Measurements from ENCODE around the gene SAMHD1. TPM values are rescaled to one million over a fixed set of nuclear protein-coding genes. Genes with fewer than 3 reads are reported as not detected.
"Not testable (repeated sequence)": the region's sequence is repeated elsewhere in the genome, so short reads cannot be mapped to it uniquely, and the experiment has no call there.

The SAMHD1 gene
- total RNA-seq, 2 experiments from 2014 or later = 222 to 229 TPM

GRCh38 chr20:36937402-36937770 lies 14.1 kb downstream of the SAMHD1 start:
- Mint-ChIP-seq H3K4me1 (peaks cover 52% of the 10 kb centered on the region), H3K36me3 (peaks cover 48% of the 10 kb centered on the region), H3K27me3 (no peaks in the 10 kb centered on the region), H3K9me3 (no peaks in the 10 kb centered on the region), H3K4me3 (no peak overlapping the region), H3K27ac (no peak overlapping the region)
- ATAC-seq (ENCODE audit: low read depth) (no peak), DNase-seq (no peak)
- POLR2A ChIA-PET = no interaction called here

GRCh38 chr20:36936761-36937401 lies 14.6 kb downstream of the SAMHD1 start:
- H3K4me1 Mint-ChIP-seq = peaks cover 52% of the 10 kb centered on the region
- H3K9me3 Mint-ChIP-seq; POLR2A ChIA-PET; H3K4me3 Mint-ChIP-seq; H3K27me3 Mint-ChIP-seq; H3K27ac Mint-ChIP-seq; ATAC-seq (ENCODE audit: low read depth): not testable (repeated sequence)
- peaks cover 51% of the 10 kb centered on the region for H3K36me3 Mint-ChIP-seq
- DNase-seq = peak; percentile 9

GRCh38 chr20:36936341-36936740 lies 15.2 kb downstream of the SAMHD1 start:
- DNase-seq = no peak
- no peak overlapping the region for H3K4me3 Mint-ChIP-seq
- H3K4me1 Mint-ChIP-seq = peaks cover 50% of the 10 kb centered on the region
- POLR2A ChIA-PET = no interaction called here
- peaks cover 48% of the 10 kb centered on the region for H3K36me3 Mint-ChIP-seq
- ATAC-seq (ENCODE audit: low read depth) = no peak
- no peaks in the 10 kb centered on the region for H3K9me3 Mint-ChIP-seq
- no peak overlapping the region for H3K27ac Mint-ChIP-seq
- H3K27me3 Mint-ChIP-seq = no peaks in the 10 kb centered on the region

GRCh38 chr20:36933571-36933970 lies 17.9 kb downstream of the SAMHD1 start:
- H3K4me3 Mint-ChIP-seq; H3K9me3 Mint-ChIP-seq; H3K27ac Mint-ChIP-seq; DNase-seq; POLR2A ChIA-PET; H3K27me3 Mint-ChIP-seq; ATAC-seq (ENCODE audit: low read depth): not testable (repeated sequence)
- peaks cover 45% of the 10 kb centered on the region for H3K4me1 Mint-ChIP-seq
- H3K36me3 Mint-ChIP-seq = peaks cover 54% of the 10 kb centered on the region

- no peak for ATAC-seq (ENCODE audit: low read depth)
- H3K4me3 Mint-ChIP-seq = no peak overlapping the region
- peaks cover 45% of the 10 kb centered on the region for H3K4me1 Mint-ChIP-seq
- peak overlapping the region; percentile 73 for H3K27ac Mint-ChIP-seq
- H3K36me3 Mint-ChIP-seq = peaks cover 56% of the 10 kb centered on the region
- H3K9me3 Mint-ChIP-seq = no peaks in the 10 kb centered on the region
- POLR2A ChIA-PET = no interaction called here
- no peak for DNase-seq
- no peaks in the 10 kb centered on the region for H3K27me3 Mint-ChIP-seq
These were observed 18.8 kb downstream of the SAMHD1 start for GRCh38 chr20:36932476-36933426.

GRCh38 chr20:36932067-36932466 lies 19.4 kb downstream of the SAMHD1 start:
- ATAC-seq (ENCODE audit: low read depth); H3K27me3 Mint-ChIP-seq; H3K4me3 Mint-ChIP-seq; H3K9me3 Mint-ChIP-seq; DNase-seq: not testable (repeated sequence)
- Mint-ChIP-seq H3K27ac (peak overlapping the region; percentile 73), H3K4me1 (peaks cover 40% of the 10 kb centered on the region), H3K36me3 (peaks cover 52% of the 10 kb centered on the region)
- POLR2A ChIA-PET = interaction anchor here (0.7 kb wide), 1 partner anchor 83 kb away, joined by 4 read pairs; no protein-coding TSS in a partner anchor

GRCh38 chr20:36929691-36930090 lies 21.8 kb downstream of the SAMHD1 start:
- Mint-ChIP-seq H3K27ac (no peak overlapping the region), H3K9me3 (no peaks in the 10 kb centered on the region), H3K36me3 (peaks cover 55% of the 10 kb centered on the region), H3K27me3 (no peaks in the 10 kb centered on the region), H3K4me3 (no peak overlapping the region), H3K4me1 (peaks cover 31% of the 10 kb centered on the region)
- POLR2A ChIA-PET = interaction anchor here (0.6 to 1.2 kb wide), 2 partner anchors 10 to 13 kb away, joined by 3 to 4 read pairs; no protein-coding TSS in a partner anchor
- no peak for DNase-seq
- ATAC-seq (ENCODE audit: low read depth) = no peak

GRCh38 chr20:36929290-36929689 lies 22.2 kb downstream of the SAMHD1 start:
- POLR2A ChIA-PET = interaction anchor here (0.6 to 1.2 kb wide), 2 partner anchors 10 to 13 kb away, joined by 3 to 4 read pairs; no protein-coding TSS in a partner anchor
- Mint-ChIP-seq H3K36me3 (peaks cover 58% of the 10 kb centered on the region), H3K27ac (peak overlapping the region; percentile 20), H3K4me1 (peaks cover 33% of the 10 kb centered on the region), H3K27me3 (no peaks in the 10 kb centered on the region), H3K4me3 (no peak overlapping the region), H3K9me3 (no peaks in the 10 kb centered on the region)
- no peak for ATAC-seq (ENCODE audit: low read depth)
- no peak for DNase-seq

- H3K4me3 Mint-ChIP-seq = no peak overlapping the region
- POLR2A ChIA-PET = interaction anchor here (1.3 kb wide), 1 partner anchor 9 kb away, joined by 5 read pairs; no protein-coding TSS in a partner anchor
- peaks cover 59% of the 10 kb centered on the region for H3K36me3 Mint-ChIP-seq
- H3K4me1 Mint-ChIP-seq = peaks cover 33% of the 10 kb centered on the region
- no peak overlapping the region for H3K27ac Mint-ChIP-seq
- DNase-seq = no peak
- H3K9me3 Mint-ChIP-seq = no peaks in the 10 kb centered on the region
- no peaks in the 10 kb centered on the region for H3K27me3 Mint-ChIP-seq
- no peak for ATAC-seq (ENCODE audit: low read depth)
These were observed 23.8 kb downstream of the SAMHD1 start for GRCh38 chr20:36927704-36928103.

GRCh38 chr20:36926653-36927200 lies 24.8 kb downstream of the SAMHD1 start:
- POLR2A ChIA-PET = no interaction called here
- Mint-ChIP-seq H3K27me3 (no peaks in the 10 kb centered on the region), H3K4me3 (no peak overlapping the region), H3K36me3 (peaks cover 50% of the 10 kb centered on the region), H3K9me3 (no peaks in the 10 kb centered on the region), H3K4me1 (peaks cover 27% of the 10 kb centered on the region), H3K27ac (no peak overlapping the region)
- no peak for DNase-seq
- no peak for ATAC-seq (ENCODE audit: low read depth)

- no peaks in the 10 kb centered on the region for H3K27me3 Mint-ChIP-seq
These were observed 26.3 kb downstream of the SAMHD1 start for GRCh38 chr20:36925234-36925633.

GRCh38 chr20:36924167-36925045 lies 27.1 kb downstream of the SAMHD1 start:
- Mint-ChIP-seq H3K36me3 (peaks cover 36% of the 10 kb centered on the region), H3K4me3 (no peak overlapping the region), H3K27me3 (no peaks in the 10 kb centered on the region), H3K4me1 (peaks cover 15% of the 10 kb centered on the region), H3K9me3 (no peaks in the 10 kb centered on the region), H3K27ac (peak overlapping the region; percentile 12)
- no peak for ATAC-seq (ENCODE audit: low read depth)
- no peak for DNase-seq
- POLR2A ChIA-PET = interaction anchor here (0.6 to 1.3 kb wide), 4 partner anchors 14 to 101 kb away, joined by 3 to 5 read pairs (median 4); no protein-coding TSS in a partner anchor

More at GRCh38 chr20:36925234-36925633, 26.3 kb downstream of the SAMHD1 start:
- Mint-ChIP-seq H3K4me1 (peaks cover 14% of the 10 kb centered on the region), H3K36me3 (peaks cover 43% of the 10 kb centered on the region), H3K9me3 (no peaks in the 10 kb centered on the region), H3K27ac (no peak overlapping the region), H3K4me3 (no peak overlapping the region)
- DNase-seq (no peak), ATAC-seq (ENCODE audit: low read depth) (no peak)
- POLR2A ChIA-PET = no interaction called here

All from activated naive CD8-positive, alpha-beta T cell treated with anti-CD3 and anti-CD28 coated beads, Interleukin-2, amount 10 ng/mL, durations not matched to agents 7 days and 5 days (primary cell).